NT2/D1 (cell line): ENCODE results near the gene CYP46A1.
A peak's percentile ranks its signal among the peaks of the same experiment; 100 is the strongest.

Source experiments
- DNase-seq: peaks from one replicate; pipeline ENCODE4 v3.0.0-alpha.2; 2011; ENCODE audit warnings: low read depth, low spot score
- H3K27me3 ChIP-seq: 2 replicates; pipeline ENCODE4 v1.6.0; 2011; ENCODE audit warnings: mild to moderate bottlenecking; ENCODE audit not compliant: insufficient read length, insufficient read depth
- H3K36me3 ChIP-seq: 2 replicates; pipeline ENCODE4 v1.6.1; 2011; ENCODE audit warnings: mild to moderate bottlenecking, low read length, mixed read lengths; ENCODE audit not compliant: insufficient read depth, insufficient read length
- H3K4me1 ChIP-seq: 2 replicates; pipeline ENCODE4 v1.5.1; 2011; ENCODE audit not compliant: insufficient read depth, insufficient read length
- H3K4me3 ChIP-seq: 2 replicates; pipeline ENCODE4 v1.5.1; 2011; ENCODE audit warnings: low read depth; ENCODE audit not compliant: insufficient read length
- H3K9ac ChIP-seq: 2 replicates; pipeline ENCODE4 v1.6.0; 2011; ENCODE audit warnings: low read depth; ENCODE audit not compliant: insufficient read length
- H3K9me3 ChIP-seq: 2 replicates; pipeline ENCODE4 v1.5.1; 2011; ENCODE audit warnings: mild to moderate bottlenecking, low read length; ENCODE audit not compliant: insufficient read depth
- SUZ12 ChIP-seq: IDR thresholded peaks from 2 replicates; pipeline ENCODE4 v1.6.1; 2011; ENCODE audit not compliant: insufficient read length, insufficient read depth; ENCODE audit errors: extremely low read depth
- YY1 ChIP-seq: IDR thresholded peaks from 2 replicates; pipeline ENCODE4 v1.6.1; 2011; ENCODE audit not compliant: insufficient read length, insufficient read depth
- ZNF274 ChIP-seq: IDR thresholded peaks from 2 replicates; pipeline ENCODE4 v1.6.1; 2011; ENCODE audit warnings: mild to moderate bottlenecking, low read depth, low read length

CYP46A1 gene

DNA sequence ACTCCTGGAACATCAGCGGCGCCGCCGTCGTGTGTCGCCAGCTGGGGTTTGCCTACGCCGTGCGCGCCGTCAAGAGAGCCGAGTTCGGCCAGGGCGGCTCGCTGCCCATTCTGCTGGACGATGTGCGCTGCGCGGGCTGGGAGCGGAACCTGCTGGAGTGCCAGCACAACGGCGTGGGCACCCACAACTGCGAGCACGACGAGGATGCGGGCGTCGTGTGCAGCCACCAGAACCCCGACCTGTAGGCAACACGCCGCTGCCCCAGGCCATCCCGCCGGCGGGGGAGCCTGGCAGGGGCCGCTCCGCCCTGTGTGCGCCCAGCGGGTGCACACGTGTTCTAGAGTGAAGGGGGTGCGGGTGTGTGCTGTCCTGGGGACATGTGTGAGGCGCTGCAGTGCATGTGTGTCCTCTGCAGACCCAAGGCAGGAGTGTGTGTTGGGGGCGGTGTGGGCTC lies 8.7 kb upstream of the CYP46A1 start:
- TF ChIP-seq ZNF274 (no peak), YY1 (no peak), SUZ12 (no peak)

DNA sequence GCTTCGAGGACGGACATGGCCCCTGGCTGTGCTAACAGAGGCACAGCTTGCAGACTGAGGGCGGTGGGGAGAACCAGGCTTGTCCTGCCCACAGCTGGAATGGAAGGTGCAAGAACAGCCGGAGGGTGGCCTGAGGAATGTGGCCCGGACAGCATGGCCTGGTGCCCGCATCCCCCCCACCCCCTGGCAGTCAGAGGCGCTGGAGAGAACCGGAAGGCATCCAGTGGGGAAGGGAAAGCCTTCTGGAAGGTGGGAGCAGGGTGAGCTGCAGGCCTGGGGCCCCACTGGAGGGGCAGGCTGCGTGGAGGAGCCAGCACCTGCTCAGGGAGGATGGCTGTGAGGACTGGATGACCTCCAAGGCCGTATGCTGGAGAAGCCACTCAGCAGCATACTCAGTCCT lies 8.1 kb upstream of the CYP46A1 start:
- no peak for TF ChIP-seq ZNF274
- TF ChIP-seq YY1, result no peak
- no peak for TF ChIP-seq SUZ12
- Histone ChIP-seq H3K9me3 (peaks cover 18% of the 10 kb centered on the region), H3K27me3 (no peaks in the 10 kb centered on the region), H3K9ac (peak overlapping the region; percentile 10), H3K4me3 (no peak overlapping the region), H3K4me1 (peaks cover 21% of the 10 kb centered on the region), H3K36me3 (no peaks in the 10 kb centered on the region)
- no peak for DNase-seq

More for the DNA sequence above, 8.7 kb upstream of the CYP46A1 start:
- Histone ChIP-seq H3K4me3 (no peak overlapping the region), H3K36me3 (no peaks in the 10 kb centered on the region), H3K9me3 (peaks cover 18% of the 10 kb centered on the region), H3K9ac (no peak overlapping the region), H3K27me3 (no peaks in the 10 kb centered on the region), H3K4me1 (peaks cover 21% of the 10 kb centered on the region)
- DNase-seq, result no peak

DNA sequence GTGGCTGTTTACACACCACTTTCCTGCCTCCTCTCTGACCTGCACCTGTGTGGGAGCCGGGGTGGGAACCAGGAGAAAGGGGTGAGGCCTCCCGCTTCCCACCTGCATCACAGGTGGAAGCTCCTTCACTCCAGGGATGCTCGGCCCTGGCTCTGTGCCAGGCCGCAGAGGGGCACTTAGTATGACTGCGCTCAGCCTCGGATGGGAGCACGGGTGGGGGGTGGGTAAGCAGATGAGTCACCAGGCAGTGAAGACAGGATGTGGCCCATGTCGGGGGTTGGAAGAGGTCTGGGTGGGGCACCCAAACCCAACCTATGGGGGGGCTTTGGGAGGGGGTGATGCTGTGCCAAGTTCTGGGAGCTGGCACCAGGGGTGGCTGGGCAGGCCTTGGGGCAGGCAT lies 7.4 kb upstream of the CYP46A1 start:
- Histone ChIP-seq H3K36me3 (no peaks in the 10 kb centered on the region), H3K4me1 (peaks cover 21% of the 10 kb centered on the region), H3K27me3 (no peaks in the 10 kb centered on the region), H3K4me3 (no peak overlapping the region), H3K9me3 (peaks cover 18% of the 10 kb centered on the region), H3K9ac (peak overlapping the region; percentile 10)
- no peak for TF ChIP-seq ZNF274
- no peak for TF ChIP-seq SUZ12
- no peak for TF ChIP-seq YY1
- no peak for DNase-seq

DNA sequence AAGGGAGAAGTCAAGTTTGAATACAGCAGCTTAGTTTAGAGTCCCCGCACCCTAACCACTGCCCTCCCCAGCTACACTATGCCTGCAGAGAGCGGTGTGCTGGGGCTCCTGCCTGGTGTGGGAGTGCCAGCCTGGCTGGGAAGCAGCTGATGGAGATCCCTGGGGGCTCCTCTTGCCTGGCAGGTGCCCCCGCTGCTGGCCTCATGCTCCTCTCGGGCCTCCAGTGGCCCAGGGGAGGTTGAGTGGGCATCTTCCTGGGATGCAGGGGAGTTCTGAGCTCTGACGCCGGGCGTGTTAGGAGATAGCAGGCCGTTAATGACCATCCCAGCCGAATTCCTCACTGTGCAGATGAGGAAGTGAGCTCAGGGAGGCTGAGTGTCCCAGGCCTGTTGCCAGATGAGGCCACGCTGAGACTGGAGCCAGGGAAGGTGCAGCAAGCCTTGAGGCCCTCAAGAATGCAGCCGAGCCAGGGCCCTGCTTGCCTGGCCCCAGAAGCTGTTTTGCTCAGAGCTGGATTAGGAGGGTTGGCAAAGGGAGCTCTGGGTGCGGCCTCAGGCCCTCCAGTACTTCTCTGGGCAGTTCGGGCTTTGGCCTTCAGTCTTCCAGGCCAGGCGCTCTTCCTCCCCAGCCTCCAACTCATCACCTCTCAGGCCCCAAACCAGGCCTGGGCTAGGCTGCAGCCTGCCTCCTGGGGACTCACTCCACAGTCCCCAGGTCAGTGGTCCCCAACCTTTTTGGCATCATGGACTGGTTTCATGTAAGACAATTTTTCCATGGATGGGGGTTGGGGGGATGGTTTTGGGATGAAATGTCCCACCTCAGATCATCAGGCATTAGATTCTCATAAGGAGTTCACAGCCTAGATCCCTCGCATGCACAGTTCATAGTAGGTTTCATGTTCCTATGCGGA lies 6.6 kb upstream of the CYP46A1 start:
- H3K4me3 ChIP-seq, result no peak overlapping the region
- no peak for DNase-seq
- no peak for TF ChIP-seq ZNF274
- no peak for TF ChIP-seq SUZ12
- TF ChIP-seq YY1, result no peak
- H3K27me3 ChIP-seq, result no peaks in the 10 kb centered on the region
- peaks cover 17% of the 10 kb centered on the region for H3K4me1 ChIP-seq
- H3K9me3 ChIP-seq, result peaks cover 18% of the 10 kb centered on the region
- H3K36me3 ChIP-seq, result no peaks in the 10 kb centered on the region
- H3K9ac ChIP-seq, result no peak overlapping the region

DNA sequence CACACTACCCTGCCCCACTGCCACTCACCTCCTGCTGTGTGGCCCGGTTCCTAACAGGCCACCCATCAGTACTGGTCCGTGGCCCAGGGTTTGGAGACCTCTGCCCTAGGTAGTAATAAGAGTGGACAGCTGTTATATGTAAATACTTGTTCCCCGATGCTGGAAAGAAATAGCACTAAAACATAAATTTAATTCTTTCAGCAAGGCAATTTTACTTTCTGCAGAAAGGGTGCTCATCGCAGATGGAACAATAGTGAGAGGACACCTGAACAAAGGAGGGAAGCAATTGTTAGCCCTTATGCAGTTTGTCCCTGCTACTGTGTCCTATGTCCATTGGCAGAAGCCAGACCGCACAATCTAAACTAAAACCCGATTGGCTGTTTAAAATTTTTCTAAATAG lies 5.9 kb upstream of the CYP46A1 start:
- H3K27me3 ChIP-seq, result no peaks in the 10 kb centered on the region
- H3K36me3 ChIP-seq, result no peaks in the 10 kb centered on the region
- no peak for DNase-seq
- no peak overlapping the region for H3K4me3 ChIP-seq
- peaks cover 18% of the 10 kb centered on the region for H3K9me3 ChIP-seq
- peaks cover 17% of the 10 kb centered on the region for H3K4me1 ChIP-seq
- no peak overlapping the region for H3K9ac ChIP-seq
- TF ChIP-seq YY1 (no peak), ZNF274 (no peak)

DNA sequence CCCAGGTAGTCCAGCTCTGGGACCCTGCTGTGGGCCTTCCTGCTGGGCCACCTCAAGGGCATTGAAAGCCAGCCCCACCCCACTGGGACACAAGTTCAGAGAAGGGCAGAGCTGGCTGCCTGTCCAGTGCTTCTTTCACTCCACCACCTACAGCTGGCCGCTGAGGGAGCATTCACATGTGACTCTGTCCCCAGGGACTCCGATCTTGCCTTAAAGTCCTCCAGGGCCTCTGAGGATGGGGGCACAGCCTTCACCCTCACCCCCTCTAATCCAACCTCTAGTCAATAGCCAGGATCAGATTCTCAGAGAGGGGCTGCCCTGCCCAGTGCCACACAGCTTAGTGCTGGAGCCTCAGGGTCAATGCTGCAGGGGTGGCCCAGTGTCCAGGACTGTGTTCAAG lies 5.0 kb upstream of the CYP46A1 start:
- TF ChIP-seq SUZ12 (no peak), ZNF274 (no peak), YY1 (no peak)
- Histone ChIP-seq H3K36me3 (no peaks in the 10 kb centered on the region), H3K9me3 (peaks cover 18% of the 10 kb centered on the region), H3K4me3 (no peak overlapping the region), H3K4me1 (peaks cover 13% of the 10 kb centered on the region), H3K27me3 (no peaks in the 10 kb centered on the region), H3K9ac (no peak overlapping the region)
- no peak for DNase-seq

DNA sequence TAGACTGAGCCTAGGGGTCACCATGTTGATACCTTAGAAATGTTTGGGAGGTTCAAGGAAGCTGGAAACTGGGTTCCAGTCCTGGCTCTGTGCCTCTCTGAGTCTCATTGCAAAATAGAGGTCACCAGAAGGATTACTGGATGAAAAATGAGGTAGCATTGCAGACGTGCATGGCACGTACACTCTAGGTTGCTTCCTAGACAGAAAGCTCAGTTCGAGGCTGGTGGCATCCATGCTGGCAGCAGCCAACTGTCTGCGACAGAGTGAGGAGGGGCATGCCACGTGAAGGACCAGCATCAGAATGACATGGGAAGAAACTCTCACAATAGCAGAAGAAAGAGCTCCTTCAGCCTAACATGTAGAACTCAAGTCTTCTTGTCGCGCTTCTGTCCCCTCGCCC lies 4.6 kb upstream of the CYP46A1 start:
- H3K4me1 ChIP-seq, result peaks cover 11% of the 10 kb centered on the region
- no peak overlapping the region for H3K9ac ChIP-seq
- H3K27me3 ChIP-seq, result no peaks in the 10 kb centered on the region
- TF ChIP-seq SUZ12 (no peak), YY1 (no peak), ZNF274 (no peak)
- no peak overlapping the region for H3K4me3 ChIP-seq
- DNase-seq, result no peak
- H3K36me3 ChIP-seq, result no peaks in the 10 kb centered on the region
- H3K9me3 ChIP-seq, result peaks cover 18% of the 10 kb centered on the region
